ENCODE measurements around the gene CYP2E1. TPM values are rescaled to one million over a fixed set of nuclear protein-coding genes. Genes with fewer than 3 reads are reported as not detected.
"Not testable (repeated sequence)": the region's sequence is repeated elsewhere in the genome, so short reads cannot be mapped to it uniquely, and the experiment has no call there.

The CYP2E1 gene
- total and polyA plus RNA-seq, 3 donors from 2014 or later: 9.0 to 10.2 (median 9.6) TPM

DNA sequence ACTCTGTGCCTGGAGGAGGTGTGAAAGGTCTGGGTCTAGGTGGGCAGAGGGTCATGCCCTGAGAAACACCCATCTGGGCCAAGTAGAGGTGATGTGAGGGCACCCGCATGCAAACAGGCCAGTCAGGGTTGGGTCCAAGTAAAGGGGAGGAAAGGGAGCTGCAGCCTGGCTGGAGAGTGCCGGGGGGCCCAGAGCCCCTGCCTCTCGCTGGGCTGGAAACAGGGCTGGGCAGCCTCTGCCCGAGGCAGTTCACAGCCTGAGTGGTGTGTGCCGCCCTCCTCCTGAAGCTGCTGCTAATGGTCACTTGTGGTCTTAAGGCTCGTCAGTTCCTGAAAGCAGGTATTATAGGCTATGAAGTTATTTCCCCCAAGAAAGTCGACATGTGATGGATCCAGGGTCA, 7.3 kb downstream of the CYP2E1 start:
- DNase-seq: no peak
- H3K9me3 ChIP-seq: no peaks in the 10 kb centered on the region
- H3K27ac ChIP-seq: no peak overlapping the region
- TF ChIP-seq POLR2A (IDR thresholded peaks at IDR 0.05): no peak
- TF ChIP-seq, protein P1, sequence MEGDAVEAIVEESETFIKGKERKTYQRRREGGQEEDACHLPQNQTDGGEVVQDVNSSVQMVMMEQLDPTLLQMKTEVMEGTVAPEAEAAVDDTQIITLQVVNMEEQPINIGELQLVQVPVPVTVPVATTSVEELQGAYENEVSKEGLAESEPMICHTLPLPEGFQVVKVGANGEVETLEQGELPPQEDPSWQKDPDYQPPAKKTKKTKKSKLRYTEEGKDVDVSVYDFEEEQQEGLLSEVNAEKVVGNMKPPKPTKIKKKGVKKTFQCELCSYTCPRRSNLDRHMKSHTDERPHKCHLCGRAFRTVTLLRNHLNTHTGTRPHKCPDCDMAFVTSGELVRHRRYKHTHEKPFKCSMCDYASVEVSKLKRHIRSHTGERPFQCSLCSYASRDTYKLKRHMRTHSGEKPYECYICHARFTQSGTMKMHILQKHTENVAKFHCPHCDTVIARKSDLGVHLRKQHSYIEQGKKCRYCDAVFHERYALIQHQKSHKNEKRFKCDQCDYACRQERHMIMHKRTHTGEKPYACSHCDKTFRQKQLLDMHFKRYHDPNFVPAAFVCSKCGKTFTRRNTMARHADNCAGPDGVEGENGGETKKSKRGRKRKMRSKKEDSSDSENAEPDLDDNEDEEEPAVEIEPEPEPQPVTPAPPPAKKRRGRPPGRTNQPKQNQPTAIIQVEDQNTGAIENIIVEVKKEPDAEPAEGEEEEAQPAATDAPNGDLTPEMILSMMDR (IDR thresholded peaks at IDR 0.05): no peak
- H3K27me3 ChIP-seq: no peaks in the 10 kb centered on the region
- 80 to 89% methylated on average over 2 to 7 of the region's 7 CpGs for WGBS, 2 donors
- H3K4me3 ChIP-seq: no peak overlapping the region
- intact Hi-C loops (cut with DNase I; ENCODE audit: low total_unique reads): no loop called here
- H3K4me1 ChIP-seq: no peaks in the 10 kb centered on the region
- H3K36me3 ChIP-seq (ENCODE audit: low read depth, missing control alignments): no peaks in the 10 kb centered on the region

DNA sequence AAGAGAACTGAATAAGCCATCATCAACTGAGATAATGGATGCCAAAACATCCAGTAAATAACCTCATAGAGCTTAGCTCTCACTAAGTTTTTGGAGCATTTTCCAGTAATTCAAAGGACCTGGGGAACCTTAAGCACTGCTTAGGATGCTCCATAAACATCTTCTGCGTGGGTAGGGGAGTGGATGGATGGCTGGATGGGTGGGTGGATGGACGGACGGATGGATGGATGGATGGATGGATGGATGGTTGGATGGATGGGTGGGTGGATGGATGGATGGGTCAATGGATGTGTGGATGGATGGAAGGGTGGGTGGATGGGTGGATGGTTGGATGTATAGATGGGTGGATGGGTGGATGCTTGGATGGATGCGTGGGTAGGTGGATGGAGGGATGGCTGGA, 9.0 kb downstream of the CYP2E1 start:
- no peaks in the 10 kb centered on the region for H3K27me3 ChIP-seq
- intact Hi-C loops (cut with DNase I; ENCODE audit: low total_unique reads): no loop called here
- no peak for TF ChIP-seq POLR2A (IDR thresholded peaks at IDR 0.05)
- TF ChIP-seq, protein P1 (IDR thresholded peaks at IDR 0.05): no peak
- WGBS, 2 donors: 50 to 61% methylated on average over 3 to 4 of the region's 4 CpGs
- H3K36me3 ChIP-seq (ENCODE audit: low read depth, missing control alignments): no peaks in the 10 kb centered on the region
- H3K4me3 ChIP-seq: no peak overlapping the region
- H3K27ac ChIP-seq: no peak overlapping the region
- no peak for DNase-seq
- no peaks in the 10 kb centered on the region for H3K4me1 ChIP-seq
- H3K9me3 ChIP-seq: no peaks in the 10 kb centered on the region

GRCh38 chr10:133537546-133538545, 10.7 kb downstream of the CYP2E1 start:
- H3K4me3 ChIP-seq: no peak overlapping the region
- no peak overlapping the region for H3K27ac ChIP-seq
- no peak for DNase-seq
- 65 to 66% methylated on average over 4 of the region's 4 CpGs for WGBS, 2 donors
- H3K27me3 ChIP-seq: no peaks in the 10 kb centered on the region
- H3K9me3 ChIP-seq: no peaks in the 10 kb centered on the region
- H3K4me1 ChIP-seq: no peaks in the 10 kb centered on the region
- H3K36me3 ChIP-seq (ENCODE audit: low read depth, missing control alignments): no peaks in the 10 kb centered on the region
- TF ChIP-seq, protein P1 (IDR thresholded peaks at IDR 0.05): no peak
- TF ChIP-seq POLR2A (IDR thresholded peaks at IDR 0.05): no peak
- intact Hi-C loops (cut with DNase I; ENCODE audit: low total_unique reads): no loop called here

GRCh38 chr10:133541441-133541975, 14.3 kb downstream of the CYP2E1 start:
- H3K4me3 ChIP-seq; H3K36me3 ChIP-seq (ENCODE audit: low read depth, missing control alignments); DNase-seq; H3K27ac ChIP-seq; H3K4me1 ChIP-seq; intact Hi-C loops (cut with DNase I; ENCODE audit: low total_unique reads); H3K9me3 ChIP-seq; H3K27me3 ChIP-seq: not testable (repeated sequence)
- WGBS, 2 donors: 82 to 87% methylated on average over 5 to 6 of the region's 6 CpGs

DNA sequence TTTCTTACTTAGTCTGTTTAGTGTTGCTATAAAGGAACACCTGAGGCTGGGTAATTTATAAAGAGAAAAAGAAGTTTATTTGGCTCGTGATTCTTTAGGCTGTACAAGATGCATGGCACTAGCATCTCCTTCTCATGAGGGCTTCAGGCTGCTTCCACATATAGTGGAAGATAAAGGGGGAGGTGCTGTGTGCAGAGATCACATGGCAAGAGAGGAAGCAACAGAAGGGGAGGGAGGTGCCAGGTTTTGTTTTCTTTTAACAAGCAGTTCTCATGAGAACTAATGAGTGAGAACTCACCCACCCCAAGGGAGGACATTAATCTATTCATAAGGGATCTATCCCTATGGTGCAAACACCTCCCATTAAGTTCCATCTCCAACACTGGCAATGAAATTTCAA, 17.3 kb downstream of the CYP2E1 start:
- Histone ChIP-seq H3K4me1 (no peaks in the 10 kb centered on the region), H3K4me3 (no peak overlapping the region), H3K36me3 (ENCODE audit: low read depth, missing control alignments) (no peaks in the 10 kb centered on the region), H3K27me3 (no peaks in the 10 kb centered on the region), H3K9me3 (no peaks in the 10 kb centered on the region), H3K27ac (no peak overlapping the region)
- DNase-seq: no peak
- intact Hi-C loops (cut with DNase I; ENCODE audit: low total_unique reads): no loop called here
- WGBS, 2 donors: 83 to 87% methylated on average over 1 of the region's 1 CpG
- TF ChIP-seq, protein P1 (IDR thresholded peaks at IDR 0.05): no peak
- no peak for TF ChIP-seq POLR2A (IDR thresholded peaks at IDR 0.05)
